Endothelial cell of umbilical vein (primary cell): ENCODE results near the gene PEX16. TPM values are rescaled to one million over a fixed set of nuclear protein-coding genes. Genes with fewer than 3 reads are reported as not detected.

Source experiments
- BruUV-seq: library from RNA; stranded (reverse); fragments of 400-500 nt; replicated peaks from 2 replicates; lab custom pipeline; 2021; lab: Mats Ljungman, UMichigan
- CTCF ChIA-PET: fragments of 300-600, 350-600 bp; sonication (Branson Sonifier 250); formaldehyde crosslinking; loops from one replicate; lab custom pipeline; 2021; ENCODE audit warnings: antibody characterized with exemption, inconsistent platforms; lab: Charles Lee
- POLR2A ChIA-PET: fragments of 300-600, 350-600 bp; sonication (Branson Sonifier 250); formaldehyde crosslinking; loops from one replicate; lab custom pipeline; 2021; ENCODE audit warnings: antibody characterized with exemption, inconsistent platforms; lab: Charles Lee
- DNase-seq: peaks from one replicate; pipeline ENCODE4 v3.0.0-alpha.2; 2011; ENCODE audit warnings: low read depth, low spot score
- FAIRE-seq: peaks from 2 replicates; lab custom pipeline; 2011; peaks lifted over from hg19 to GRCh38; lab: Jason Lieb, UNC
- H2AFZ ChIP-seq: 2 replicates; pipeline ENCODE4 v1.6.0; 2012; ENCODE audit warnings: low read depth, low read length, control low read depth, inconsistent platforms
- H3K27ac ChIP-seq: 2 replicates; pipeline ENCODE4 v1.5.1; 2011; ENCODE audit warnings: low read depth, mild to moderate bottlenecking, control low read depth, low read length, moderate library complexity; ENCODE audit not compliant: insufficient read depth
- H3K27me3 ChIP-seq, 2 experiments: 2 replicates each; pipeline versions ENCODE4 v1.6.0 to v1.6.1; 2011; ENCODE audit warnings: low read length in 2 of 2, mixed read lengths in 1 of 2; ENCODE audit not compliant: control insufficient read depth in 2 of 2, insufficient read depth in 2 of 2
- H3K36me3 ChIP-seq, 2 experiments: 2 replicates in 1 of 2; 3 replicates in 1 of 2; pipeline ENCODE4 v1.5.1; 2011; ENCODE audit warnings: low read length in 2 of 2, mild to moderate bottlenecking in 1 of 2, moderate library complexity in 1 of 2; ENCODE audit not compliant: control insufficient read depth in 2 of 2, insufficient read depth in 2 of 2; ENCODE audit errors: extremely low read depth in 1 of 2
- H3K4me1 ChIP-seq: 3 replicates; pipeline ENCODE4 v1.5.1; 2011; ENCODE audit warnings: mild to moderate bottlenecking, low read length; ENCODE audit not compliant: control insufficient read depth, insufficient read depth; ENCODE audit errors: extremely low read depth
- H3K4me2 ChIP-seq: 2 replicates; pipeline ENCODE4 v1.6.1; 2011; ENCODE audit warnings: low read length, control low read depth, mixed read lengths; ENCODE audit not compliant: insufficient read depth
- H3K4me3 ChIP-seq, 3 experiments: fragments of 200-600 bp in 1 of 3; sonication (generic), shearing (Covaris generic) in 1 of 3; replicated peaks in 1 of 3; 2 replicates each; pipeline ENCODE4 v1.5.1; 2011 to 2016; ENCODE audit warnings: control low read depth in 3 of 3, low read length in 3 of 3, mild to moderate bottlenecking in 2 of 3, inconsistent platforms in 1 of 3, low read depth in 1 of 3, moderate library complexity in 1 of 3; ENCODE audit not compliant: insufficient read depth in 1 of 3
- H3K79me2 ChIP-seq: 2 replicates; pipeline ENCODE4 v1.6.0; 2012; ENCODE audit warnings: low read length, inconsistent platforms; ENCODE audit not compliant: control insufficient read depth, insufficient read depth
- H3K9ac ChIP-seq: replicated peaks from 2 replicates; pipeline ENCODE3; 2011; ENCODE audit warnings: low read length, control low read depth; ENCODE audit not compliant: insufficient read depth; ENCODE audit errors: extremely low read depth
- H3K9me1 ChIP-seq: replicated peaks from 3 replicates; pipeline ENCODE4 v1.6.0; 2011; ENCODE audit warnings: mild to moderate bottlenecking, low read length; ENCODE audit not compliant: control insufficient read depth, insufficient read depth; ENCODE audit errors: extremely low read depth
- H3K9me3 ChIP-seq: replicated peaks from 2 replicates; pipeline ENCODE4 v1.5.1; 2012; ENCODE audit warnings: low read length, inconsistent platforms; ENCODE audit not compliant: control insufficient read depth, insufficient read depth
- H4K20me1 ChIP-seq: replicated peaks from 2 replicates; pipeline ENCODE3; 2011; ENCODE audit warnings: mild to moderate bottlenecking, low read length; ENCODE audit not compliant: control insufficient read depth, insufficient read depth; ENCODE audit errors: extremely low read depth
- CTCF ChIP-seq, 2 donors: IDR thresholded peaks; 1 replicate in 1 of 2; 2 replicates in 1 of 2; pipeline ENCODE4 v1.5.1; 2011; ENCODE audit warnings: low read length in 2 of 2, mild to moderate bottlenecking in 2 of 2, moderate library complexity in 2 of 2, control low read depth in 1 of 2, inconsistent platforms in 1 of 2, low read depth in 1 of 2; ENCODE audit not compliant: insufficient read depth in 1 of 2; ENCODE audit errors: extremely low read depth in 1 of 2
- EZH2 ChIP-seq: IDR thresholded peaks from 2 replicates; pipeline ENCODE4 v1.6.1; 2012; ENCODE audit warnings: borderline replicate concordance, low read depth, mild to moderate bottlenecking, moderate library complexity, low read length, inconsistent platforms; ENCODE audit not compliant: severe bottlenecking
- FOS ChIP-seq: IDR thresholded peaks from 2 replicates; pipeline ENCODE4 v1.6.1; 2011; ENCODE audit warnings: mild to moderate bottlenecking, low read length, moderate library complexity, borderline replicate concordance; ENCODE audit not compliant: insufficient read depth
- GATA2 ChIP-seq: IDR thresholded peaks from 2 replicates; pipeline ENCODE4 v1.7.0; 2011; ENCODE audit warnings: low read depth, mild to moderate bottlenecking, moderate library complexity, mixed read lengths, low read length; ENCODE audit not compliant: insufficient read length, insufficient read depth
- JUN ChIP-seq: IDR thresholded peaks from 2 replicates; pipeline ENCODE4 v1.6.1; 2011; ENCODE audit warnings: borderline replicate concordance, low read depth; ENCODE audit not compliant: insufficient read length, insufficient read depth
- MAX ChIP-seq: IDR thresholded peaks from 2 replicates; pipeline ENCODE4 v1.6.1; 2011; ENCODE audit not compliant: insufficient read depth, insufficient read length
- MYC ChIP-seq: IDR thresholded peaks from one replicate; pipeline ENCODE4 v1.6.1; 2011; ENCODE audit warnings: mild to moderate bottlenecking, low read depth, low read length
- POLR2A ChIP-seq: IDR thresholded peaks from 2 replicates; pipeline ENCODE4 v1.6.1; 2012; ENCODE audit warnings: low read depth, mild to moderate bottlenecking, control low read depth, low read length
- POLR2AphosphoS5 ChIP-seq: IDR thresholded peaks from 2 replicates; pipeline ENCODE4 v1.6.1; 2012; ENCODE audit warnings: low read depth, mild to moderate bottlenecking, control low read depth, low read length, moderate library complexity; ENCODE audit not compliant: insufficient read depth
- dilution Hi-C: fragments of 300-500 bp; cut with MboI; formaldehyde crosslinking; loops from one replicate; pipeline ENCODE4 v1.15.0; 2019; ENCODE audit warnings: low sequenced_read_pairs; ENCODE audit not compliant: extremely low pct_ligation_motif_present
- intact Hi-C: fragments of 100-400 bp; cut with micrococcal nuclease; formaldehyde crosslinking; loops from one replicate; pipeline ENCODE4 v1.10.0; 2022
- polyA plus RNA-seq, 4 experiments: library from polyadenylated mRNA; depleted of rRNA in 3 of 4; stranded (reverse) in 3 of 4; unstranded in 1 of 4; fragments of >200 nt; gene quantifications; 2 replicates each; pipeline versions ENCODE4 v1.2.1 to v1.2.3, GENCODE V29; 2011 to 2012; ENCODE audit warnings: missing spikeins in 1 of 4
- total RNA-seq: library from RNA; stranded (reverse); gene quantifications from 2 replicates; pipeline ENCODE4 v1.2.3, GENCODE V29; 2021

The PEX16 gene
- total and polyA plus RNA-seq, 2 donors (not counting 3 experiments of a cell fraction or from before 2014, with no cell fraction given) = 27.4 to 32.2 TPM

GRCh38 chr11:45860764-45861510 lies 56.7 kb downstream of the PEX16 start:
- Histone ChIP-seq H3K4me1 (peaks cover 28% of the 10 kb centered on the region), H3K79me2 (no peaks in the 10 kb centered on the region), H3K9me1 (no peaks in the 10 kb centered on the region), H4K20me1 (no peaks in the 10 kb centered on the region), H3K4me2 (no peak overlapping the region), H3K9ac (no peak overlapping the region), H3K36me3 (peaks cover 0 to 17% of the 10 kb centered on the region in 2 experiments), H3K27me3 (no peaks in the 10 kb centered on the region), H3K27ac (no peak overlapping the region), H2AFZ (no peak overlapping the region), H3K4me3 (no peak overlapping the region), H3K9me3 (no peaks in the 10 kb centered on the region)
- intact Hi-C loops (no loop called here), dilution Hi-C loops (no loop called here)
- FAIRE-seq (no peak), DNase-seq (no peak)
- POLR2A ChIA-PET = interaction anchor here (0.6 to 1.1 kb wide), 2 partner anchors 14 to 20 kb away, joined by 3 to 4 read pairs; no protein-coding TSS in a partner anchor
- BruUV-seq = no TSS peak
- CTCF ChIA-PET = interaction anchor here (1.3 to 1.7 kb wide), 3 partner anchors 10 to 12 kb away, joined by 3 to 5 read pairs (median 5); no protein-coding TSS in a partner anchor
- TF ChIP-seq POLR2AphosphoS5 = no peak

GRCh38 chr11:45860348-45860747 lies 57.3 kb downstream of the PEX16 start:
- Histone ChIP-seq H3K27me3 (no peaks in the 10 kb centered on the region), H3K9me1 (no peaks in the 10 kb centered on the region), H3K4me3 (no peak overlapping the region), H3K4me1 (peaks cover 28% of the 10 kb centered on the region), H3K9me3 (no peaks in the 10 kb centered on the region), H4K20me1 (no peaks in the 10 kb centered on the region), H3K36me3 (peaks cover 0 to 12% of the 10 kb centered on the region in 2 experiments), H3K79me2 (no peaks in the 10 kb centered on the region), H2AFZ (no peak overlapping the region), H3K4me2 (no peak overlapping the region), H3K9ac (no peak overlapping the region), H3K27ac (no peak overlapping the region)
- DNase-seq = no peak
- dilution Hi-C loops = no loop called here
- TF ChIP-seq FOS (no peak), EZH2 (no peak), JUN (no peak), POLR2A (no peak), CTCF (IDR thresholded peaks at IDR 0.05; ENCODE audit: extremely low read depth in 1 of 2, insufficient read depth in 1 of 2, low read depth in 1 of 2, low read length in 2 of 2) (no peak), POLR2AphosphoS5 (no peak), MYC (no peak), GATA2 (no peak), MAX (no peak)
- CTCF ChIA-PET = interaction anchor here (1.3 to 1.7 kb wide), 3 partner anchors 9 to 12 kb away, joined by 3 to 5 read pairs (median 5); no protein-coding TSS in a partner anchor
- intact Hi-C loops = no loop called here
- no TSS peak for BruUV-seq
- no peak for FAIRE-seq
- POLR2A ChIA-PET = interaction anchor here (0.6 kb wide), 1 partner anchor 20 kb away, joined by 3 read pairs; no protein-coding TSS in a partner anchor
